Measurements from ENCODE around the gene ALDH1B1. TPM values are rescaled to one million over a fixed set of nuclear protein-coding genes. Genes with fewer than 3 reads are reported as not detected.

Gene ALDH1B1
- total RNA-seq, 6 donors from 2014 or later, result 2.1 to 18.0 (median 8.5) TPM

DNA sequence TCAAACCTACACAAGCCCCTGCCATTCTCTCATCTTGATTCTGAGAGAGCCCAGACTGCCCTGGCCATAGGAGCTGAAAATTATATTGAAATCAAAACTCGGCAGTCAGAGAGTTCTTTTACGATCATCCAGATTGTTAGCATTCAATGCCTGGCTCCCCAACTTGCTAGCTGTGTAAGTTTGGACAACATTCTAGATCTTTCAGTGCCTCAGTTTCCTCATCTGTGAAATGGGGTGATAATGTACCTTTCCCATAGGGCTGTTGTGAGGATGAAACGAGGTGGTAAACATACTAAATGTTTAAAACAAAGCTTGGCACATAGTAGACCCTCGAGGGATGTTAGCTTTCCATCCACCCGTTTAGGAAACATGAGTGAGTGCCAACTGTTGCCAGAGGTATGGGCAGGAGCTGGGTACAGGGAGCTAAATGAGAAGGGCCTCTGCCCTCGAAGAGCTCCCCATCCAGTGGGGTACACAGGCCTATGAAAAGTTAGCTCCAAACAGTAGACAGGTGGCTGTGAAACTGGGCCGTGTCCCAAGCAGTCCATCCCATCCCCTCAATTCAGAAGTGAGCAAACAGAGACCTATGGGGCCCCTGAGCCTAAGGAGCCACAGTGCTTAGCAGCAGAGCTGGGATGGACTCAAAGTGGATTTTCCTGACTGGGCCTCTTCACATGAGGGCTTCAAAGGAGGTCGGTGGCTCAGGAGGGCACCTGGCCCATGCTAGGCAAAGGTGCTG, 49.0 kb downstream of the ALDH1B1 start:
- DNase-seq (no peak), ATAC-seq (ENCODE audit: low FRiP score in 2 of 2) (no peak)
- Histone ChIP-seq H3K9me3 (no peaks in the 10 kb centered on the region), H3K27me3 (no peaks in the 10 kb centered on the region), H3K4me3 (no peak overlapping the region), H3K4me1 (peaks cover 0 to 10% (median 2%) of the 10 kb centered on the region in 4 donors), H3K36me3 (no peaks in the 10 kb centered on the region), H3K27ac (no peak overlapping the region)
- 74 to 81% methylated on average over 6 to 8 of the region's 8 CpGs for WGBS, 2 donors
- no peak for TF ChIP-seq POLR2AphosphoS5 (IDR thresholded peaks at IDR 0.05)

DNA sequence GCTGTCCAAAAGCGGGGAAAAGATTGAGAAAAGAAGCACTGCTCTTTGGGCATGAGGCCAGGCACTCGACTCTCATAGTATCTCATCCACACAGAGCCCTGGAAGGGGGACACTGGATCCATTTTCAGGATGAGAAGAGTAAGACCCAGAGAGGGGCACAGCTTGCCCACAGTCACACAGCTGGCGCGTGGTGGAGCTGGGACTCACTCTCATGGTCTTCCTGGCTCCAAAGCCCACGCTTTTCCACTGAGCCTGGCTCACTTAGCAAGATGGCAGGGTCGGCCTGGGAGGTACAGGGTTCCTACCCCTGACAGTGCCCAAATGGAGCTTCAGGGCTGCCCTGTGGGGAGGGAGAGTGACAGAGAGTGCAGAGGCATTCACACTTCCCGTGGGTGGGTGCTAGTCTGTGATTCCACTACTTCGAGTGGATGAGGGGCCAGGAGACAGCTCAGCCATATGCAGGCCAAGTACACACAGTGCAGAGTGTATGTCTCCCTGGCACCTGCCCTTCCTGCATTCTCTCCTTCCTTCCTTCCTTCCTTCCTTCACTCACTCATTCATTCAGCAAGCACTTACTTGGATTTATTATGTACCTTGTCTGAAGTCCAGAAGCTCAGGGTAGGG, 50.1 kb downstream of the ALDH1B1 start:
- H3K4me1 ChIP-seq, result peaks cover 0 to 4% (median 2%) of the 10 kb centered on the region in 4 donors
- H3K9me3 ChIP-seq, result no peaks in the 10 kb centered on the region
- no peaks in the 10 kb centered on the region for H3K27me3 ChIP-seq
- peak in 1 of 2 donors; percentile 38 for ATAC-seq (ENCODE audit: low FRiP score in 2 of 2)
- H3K4me3 ChIP-seq, result no peak overlapping the region
- H3K36me3 ChIP-seq, result no peaks in the 10 kb centered on the region
- TF ChIP-seq POLR2A (IDR thresholded peaks at IDR 0.05), result no peak
- no peak for TF ChIP-seq EP300 (IDR thresholded peaks at IDR 0.05)
- TF ChIP-seq, protein P1, sequence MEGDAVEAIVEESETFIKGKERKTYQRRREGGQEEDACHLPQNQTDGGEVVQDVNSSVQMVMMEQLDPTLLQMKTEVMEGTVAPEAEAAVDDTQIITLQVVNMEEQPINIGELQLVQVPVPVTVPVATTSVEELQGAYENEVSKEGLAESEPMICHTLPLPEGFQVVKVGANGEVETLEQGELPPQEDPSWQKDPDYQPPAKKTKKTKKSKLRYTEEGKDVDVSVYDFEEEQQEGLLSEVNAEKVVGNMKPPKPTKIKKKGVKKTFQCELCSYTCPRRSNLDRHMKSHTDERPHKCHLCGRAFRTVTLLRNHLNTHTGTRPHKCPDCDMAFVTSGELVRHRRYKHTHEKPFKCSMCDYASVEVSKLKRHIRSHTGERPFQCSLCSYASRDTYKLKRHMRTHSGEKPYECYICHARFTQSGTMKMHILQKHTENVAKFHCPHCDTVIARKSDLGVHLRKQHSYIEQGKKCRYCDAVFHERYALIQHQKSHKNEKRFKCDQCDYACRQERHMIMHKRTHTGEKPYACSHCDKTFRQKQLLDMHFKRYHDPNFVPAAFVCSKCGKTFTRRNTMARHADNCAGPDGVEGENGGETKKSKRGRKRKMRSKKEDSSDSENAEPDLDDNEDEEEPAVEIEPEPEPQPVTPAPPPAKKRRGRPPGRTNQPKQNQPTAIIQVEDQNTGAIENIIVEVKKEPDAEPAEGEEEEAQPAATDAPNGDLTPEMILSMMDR (IDR thresholded peaks at IDR 0.05), result no peak
- no peak for TF ChIP-seq POLR2AphosphoS5 (IDR thresholded peaks at IDR 0.05)
- 71 to 72% methylated on average over 6 to 8 of the region's 8 CpGs for WGBS, 2 donors
- no peak overlapping the region for H3K27ac ChIP-seq
- DNase-seq, result no peak

DNA sequence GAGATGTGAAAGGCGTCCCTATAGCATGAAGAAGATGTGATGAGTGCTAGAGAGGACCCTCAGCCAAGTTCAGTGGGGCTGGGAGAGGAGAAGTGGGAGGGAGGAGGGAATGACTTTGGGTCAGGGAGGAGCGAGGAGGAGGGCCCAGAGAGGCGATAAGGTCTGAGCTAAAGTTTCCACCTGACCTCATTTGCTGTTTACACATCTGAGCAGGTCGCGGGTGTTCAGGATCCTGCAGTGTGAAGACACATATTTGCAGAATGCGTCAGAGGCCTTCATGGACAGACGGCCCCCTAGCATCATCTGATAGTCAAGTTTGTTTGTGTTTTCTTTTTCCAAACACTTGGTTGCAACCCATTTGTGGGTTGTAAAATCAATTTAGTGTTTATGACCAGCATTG, 50.7 kb downstream of the ALDH1B1 start:
- Histone ChIP-seq H3K27me3 (no peaks in the 10 kb centered on the region), H3K9me3 (no peaks in the 10 kb centered on the region), H3K27ac (no peak overlapping the region), H3K36me3 (no peaks in the 10 kb centered on the region), H3K4me3 (no peak overlapping the region), H3K4me1 (no peaks in the 10 kb centered on the region)
- DNase-seq (no peak), ATAC-seq (ENCODE audit: low FRiP score in 2 of 2) (peak in 1 of 2 donors; percentile 66)
- TF ChIP-seq POLR2A (IDR thresholded peaks at IDR 0.05), result no peak
- no peak for TF ChIP-seq EP300 (IDR thresholded peaks at IDR 0.05)
- no peak for TF ChIP-seq POLR2AphosphoS5 (IDR thresholded peaks at IDR 0.05)
- TF ChIP-seq, protein P1 (IDR thresholded peaks at IDR 0.05), result no peak
- WGBS, 2 donors, result 39 to 60% methylated on average over 7 of the region's 7 CpGs

DNA sequence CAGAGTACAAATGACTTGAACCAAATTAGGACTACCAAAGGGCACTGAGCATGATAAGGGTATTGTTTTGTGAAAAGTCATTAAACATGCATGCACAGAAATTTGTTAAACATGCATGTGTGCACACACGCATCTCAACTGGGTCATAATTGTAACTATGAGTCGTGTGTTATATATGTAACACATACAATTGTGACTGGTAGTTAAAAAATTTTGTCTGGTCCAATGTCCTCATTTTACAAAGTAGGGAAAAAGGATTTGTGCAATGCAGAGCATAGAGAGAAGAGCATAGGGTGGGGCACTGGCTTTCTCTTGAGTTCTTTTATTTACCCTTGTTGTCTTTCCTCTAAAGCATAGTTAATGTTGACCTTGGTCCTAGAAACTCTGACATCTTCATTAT, 51.1 kb downstream of the ALDH1B1 start:
- TF ChIP-seq EP300 (IDR thresholded peaks at IDR 0.05), result no peak
- no peak for TF ChIP-seq POLR2A (IDR thresholded peaks at IDR 0.05)
- TF ChIP-seq POLR2AphosphoS5 (IDR thresholded peaks at IDR 0.05), result no peak
- ATAC-seq (ENCODE audit: low FRiP score in 2 of 2), result no peak

DNA sequence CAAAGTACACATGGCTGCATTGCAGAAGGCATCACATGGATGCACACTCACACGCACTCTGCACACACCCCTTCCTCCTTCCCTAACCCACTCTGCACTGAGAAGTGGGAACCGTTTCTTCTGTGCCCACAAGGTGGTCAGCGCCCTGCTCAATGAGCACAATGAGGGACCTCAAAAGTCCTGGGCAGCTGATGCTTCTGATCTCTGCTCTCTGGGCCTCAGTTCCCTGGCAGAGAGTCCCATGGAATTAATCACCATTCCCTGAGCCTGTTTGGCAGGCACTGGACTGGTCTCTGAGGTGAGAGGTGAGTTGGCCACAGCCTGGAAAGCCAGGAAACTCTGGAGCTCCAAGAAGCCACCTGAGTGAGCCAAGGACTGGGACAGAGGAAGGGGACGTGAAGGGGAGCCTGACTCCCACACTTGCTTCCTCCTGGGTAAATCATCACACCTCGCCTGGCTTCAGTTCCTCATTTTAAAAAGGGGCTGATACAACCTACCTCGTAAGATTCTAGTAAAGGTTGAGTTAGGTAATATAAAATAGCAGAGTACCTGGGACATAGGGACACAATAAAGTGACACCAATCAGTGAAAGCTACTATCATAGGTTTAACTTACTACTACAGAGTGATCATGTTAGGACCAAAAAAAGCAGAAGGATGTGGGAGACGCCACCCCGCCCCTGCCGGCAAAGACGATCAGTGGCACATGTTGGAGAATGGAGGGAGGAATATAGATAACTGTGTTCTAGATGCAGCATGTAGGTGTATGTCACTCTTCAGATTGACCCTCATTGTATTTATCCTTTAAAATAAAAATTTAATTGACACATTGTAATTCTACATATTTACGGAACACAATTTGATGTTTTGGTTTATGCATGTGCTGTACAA, 52.9 kb downstream of the ALDH1B1 start:
- Histone ChIP-seq H3K27ac (no peak overlapping the region), H3K4me3 (no peak overlapping the region), H3K4me1 (no peaks in the 10 kb centered on the region), H3K9me3 (no peaks in the 10 kb centered on the region), H3K27me3 (no peaks in the 10 kb centered on the region), H3K36me3 (no peaks in the 10 kb centered on the region)
- WGBS, 2 donors, result 58 to 60% methylated on average over 11 of the region's 11 CpGs
- DNase-seq, result no peak
- ATAC-seq (ENCODE audit: low FRiP score in 2 of 2), result no peak
- TF ChIP-seq, protein P1 (IDR thresholded peaks at IDR 0.05), result no peak
- TF ChIP-seq EP300 (IDR thresholded peaks at IDR 0.05) (no peak), POLR2A (IDR thresholded peaks at IDR 0.05) (no peak), POLR2AphosphoS5 (IDR thresholded peaks at IDR 0.05) (no peak)

More for the DNA sequence above, 51.1 kb downstream of the ALDH1B1 start:
- 59 to 70% methylated on average over 2 of the region's 2 CpGs for WGBS, 2 donors
- Histone ChIP-seq H3K36me3 (no peaks in the 10 kb centered on the region), H3K27ac (no peak overlapping the region), H3K4me1 (no peaks in the 10 kb centered on the region), H3K4me3 (no peak overlapping the region), H3K9me3 (no peaks in the 10 kb centered on the region), H3K27me3 (no peaks in the 10 kb centered on the region)
- no peak for DNase-seq

Data from upper lobe of left lung (tissue), 6 donors.